Liver (tissue), 3 donors: Measurements from ENCODE around the gene TMEM255B.

Experiments used
- ATF3 ChIP-seq: IDR thresholded peaks from 2 replicates; pipeline ENCODE4 v1.6.1; 2016; ENCODE audit warnings: antibody characterized with exemption
- CTCF ChIP-seq: fragments of 150-350 bp; IDR thresholded peaks from 2 replicates; pipeline ENCODE4 v1.5.1; 2017; ENCODE audit warnings: improper control_type of control experiment, low read depth, low read length; ENCODE audit not compliant: missing input control
- FOXA1 ChIP-seq: IDR thresholded peaks from 2 replicates; pipeline ENCODE4 v1.6.1; 2016; ENCODE audit warnings: antibody characterized with exemption
- FOXA2 ChIP-seq: IDR thresholded peaks from 2 replicates; pipeline ENCODE4 v1.6.1; 2016; ENCODE audit warnings: antibody characterized with exemption
- GABPA ChIP-seq, 2 donors: IDR thresholded peaks in 1 of 2; conservative IDR thresholded peaks in 1 of 2; 2 replicates each; pipeline ENCODE4 v1.6.1; 2016; ENCODE audit warnings: antibody characterized with exemption in 2 of 2, mild to moderate bottlenecking in 1 of 2, moderate library complexity in 1 of 2
- JUND ChIP-seq, 2 donors: IDR thresholded peaks; 2 replicates each; pipeline ENCODE4 v1.6.1; 2016; ENCODE audit warnings: antibody characterized with exemption in 2 of 2
- MAX ChIP-seq: IDR thresholded peaks from 2 replicates; pipeline ENCODE4 v1.6.1; 2016; ENCODE audit warnings: antibody characterized with exemption
- RAD21 ChIP-seq, 2 donors: IDR thresholded peaks; 2 replicates each; pipeline ENCODE4 v1.6.1; 2016; ENCODE audit warnings: antibody characterized with exemption in 2 of 2, mild to moderate bottlenecking in 2 of 2
- REST ChIP-seq: IDR thresholded peaks from 2 replicates; pipeline ENCODE4 v1.6.1; 2016; ENCODE audit warnings: antibody characterized with exemption, mild to moderate bottlenecking
- TAF1 ChIP-seq: conservative IDR thresholded peaks from 2 replicates; pipeline ENCODE4 v1.6.1; 2016; ENCODE audit warnings: antibody characterized with exemption, mild to moderate bottlenecking
- YY1 ChIP-seq: IDR thresholded peaks from 2 replicates; pipeline ENCODE4 v1.6.1; 2016; ENCODE audit warnings: antibody characterized with exemption, mild to moderate bottlenecking
- donor health status: healthy.
- donor health status: healthy.

- no peak for TF ChIP-seq CTCF
- no peak for TF ChIP-seq FOXA1
- TF ChIP-seq RAD21 (IDR thresholded peaks at IDR 0.05): no peak
- TF ChIP-seq REST: no peak
- no peak for TF ChIP-seq FOXA2
- TF ChIP-seq TAF1: no peak
- no peak for TF ChIP-seq GABPA (IDR thresholded peaks at IDR 0.05 in 1 of 2, conservative IDR thresholded peaks at IDR 0.05 in 1 of 2)
- no peak for TF ChIP-seq MAX
- no peak for TF ChIP-seq JUND (IDR thresholded peaks at IDR 0.05)
- TF ChIP-seq ATF3: no peak
- TF ChIP-seq YY1: no peak
These were observed 30.1 kb downstream of the TMEM255B start for GRCh38 chr13:113789167-113789566.
